GM23338 (cell line): ENCODE data around the gene SMAD3. TPM values are rescaled to one million over a fixed set of nuclear protein-coding genes. Genes with fewer than 3 reads are reported as not detected.

Experiments
- ATAC-seq: fragments of 200-7000 bp; cut with Tn5 transposase; 3 replicates; pipeline ENCODE4 v1.9.1; 2020
- DNase-seq: peaks from one replicate; pipeline ENCODE4 v3.0.0-alpha.2; 2015; ENCODE audit warnings: low spot score
- H2AFZ ChIP-seq: fragments of 200-600 bp; sonication (generic); 2 replicates; pipeline ENCODE4 v1.8.0; 2016; ENCODE audit warnings: antibody characterized with exemption, mild to moderate bottlenecking, moderate library complexity
- H3F3A ChIP-seq: fragments of 200-600 bp; sonication (generic); replicated peaks from 2 replicates; pipeline ENCODE4 v1.8.0; 2017; ENCODE audit warnings: antibody characterized with exemption, mixed run types, low read depth
- H3K27ac ChIP-seq: fragments of 200-600 bp; sonication (generic); 2 replicates; pipeline ENCODE4 v1.6.1; 2016; ENCODE audit warnings: low read depth
- H3K27me3 ChIP-seq: fragments of 200-600 bp; sonication (generic); 2 replicates; pipeline ENCODE4 v1.8.0; 2016; ENCODE audit warnings: mild to moderate bottlenecking, mixed run types, moderate library complexity; ENCODE audit not compliant: insufficient read depth
- H3K36me3 ChIP-seq: fragments of 200-600 bp; sonication (generic); 2 replicates; pipeline ENCODE4 v1.8.0; 2016; ENCODE audit warnings: mild to moderate bottlenecking; ENCODE audit not compliant: insufficient read depth
- H3K4me1 ChIP-seq: fragments of 200-600 bp; sonication (generic); 2 replicates; pipeline ENCODE4 v1.8.0; 2016; ENCODE audit warnings: mild to moderate bottlenecking, moderate library complexity; ENCODE audit not compliant: insufficient read depth
- H3K4me2 ChIP-seq: fragments of 200-600 bp; sonication (generic); 2 replicates; pipeline ENCODE4 v1.7.1; 2017; ENCODE audit warnings: mixed run types
- H3K4me3 ChIP-seq: fragments of 200-600 bp; sonication (generic); 2 replicates; pipeline ENCODE4 v1.6.1; 2016; ENCODE audit warnings: mixed run types
- H3K79me2 ChIP-seq: fragments of 200-600 bp; sonication (generic); replicated peaks from 2 replicates; pipeline ENCODE4 v1.8.0; 2017; ENCODE audit warnings: mild to moderate bottlenecking; ENCODE audit not compliant: insufficient read depth
- H3K9me2 ChIP-seq: fragments of 200-600 bp; sonication (generic); 2 replicates; pipeline ENCODE4 v1.8.0; 2017; ENCODE audit not compliant: insufficient read depth
- H4K20me1 ChIP-seq: fragments of 200-600 bp; sonication (generic); replicated peaks from 2 replicates; pipeline ENCODE4 v1.8.0; 2017; ENCODE audit warnings: mild to moderate bottlenecking; ENCODE audit not compliant: insufficient read depth
- H3K27ac Mint-ChIP-seq: 2 replicates; pipeline ENCODE4 v1.8.0; 2020; ENCODE audit warnings: inconsistent platforms, mild to moderate bottlenecking, moderate library complexity, mixed read lengths
- H3K27me3 Mint-ChIP-seq: 3 replicates; pipeline ENCODE4 v1.8.0; 2022; ENCODE audit warnings: low read depth, mild to moderate bottlenecking, moderate library complexity, mixed read lengths, inconsistent platforms; ENCODE audit not compliant: insufficient read depth, poor library complexity
- H3K36me3 Mint-ChIP-seq: 3 replicates; pipeline ENCODE4 v1.8.0; 2021; ENCODE audit warnings: low read depth, mild to moderate bottlenecking, inconsistent platforms, moderate library complexity, mixed read lengths
- H3K4me1 Mint-ChIP-seq: 3 replicates; pipeline ENCODE4 v1.8.0; 2020; ENCODE audit warnings: mild to moderate bottlenecking, inconsistent platforms, mixed read lengths
- H3K4me3 Mint-ChIP-seq: 3 replicates; pipeline ENCODE4 v1.8.0; 2021; ENCODE audit warnings: moderate library complexity, mild to moderate bottlenecking, inconsistent platforms, mixed read lengths
- H3K9me3 Mint-ChIP-seq: 3 replicates; pipeline ENCODE4 v1.8.0; 2020; ENCODE audit warnings: moderate library complexity, mild to moderate bottlenecking, inconsistent platforms, mixed read lengths
- EZH2phosphoT487 ChIP-seq: fragments of 200-600 bp; sonication (generic); IDR thresholded peaks from one replicate; pipeline ENCODE4 v1.8.1; 2018; ENCODE audit warnings: antibody characterized with exemption; ENCODE audit not compliant: unreplicated experiment
- JUNB ChIP-seq: IDR thresholded peaks from one replicate; pipeline ENCODE4 v1.6.1; 2016; ENCODE audit warnings: antibody characterized with exemption; ENCODE audit not compliant: unreplicated experiment
- NANOG ChIP-seq: IDR thresholded peaks from 2 replicates; pipeline ENCODE4 v1.6.1; 2016; ENCODE audit warnings: antibody characterized with exemption, borderline replicate concordance
- POLR2AphosphoS5 ChIP-seq: IDR thresholded peaks from 2 replicates; pipeline ENCODE4 v1.6.1; 2016; ENCODE audit warnings: antibody characterized with exemption, low read depth
- REST ChIP-seq: IDR thresholded peaks from one replicate; pipeline ENCODE4 v1.6.1; 2018; ENCODE audit warnings: antibody characterized with exemption; ENCODE audit not compliant: unreplicated experiment
- STAT1 ChIP-seq: IDR thresholded peaks from one replicate; pipeline ENCODE4 v1.6.1; 2016; ENCODE audit warnings: antibody characterized with exemption; ENCODE audit not compliant: unreplicated experiment
- ZNF114 ChIP-seq: fragments of 250-450 bp; sonication (Bioruptor Pico); IDR thresholded peaks from 2 replicates; pipeline ENCODE4 v1.5.0; 2020; ENCODE audit warnings: mild to moderate bottlenecking, moderate library complexity
- ZNF331 ChIP-seq: fragments of 250-450 bp; sonication (Bioruptor Pico); IDR thresholded peaks from 2 replicates; pipeline ENCODE4 v1.5.0; 2020; ENCODE audit warnings: low read depth, mild to moderate bottlenecking, moderate library complexity
- polyA plus RNA-seq: library from polyadenylated mRNA; unstranded; fragments of >200 nt; fragmentation: Nextera tagmentation; extraction: Ambion mirVana; gene quantifications from 2 replicates; pipeline ENCODE4 v1.2.1, GENCODE V29; 2016
- total RNA-seq: library from RNA; depleted of rRNA; stranded (reverse); fragments of >200 nt; shearing (Covaris generic); gene quantifications from 2 replicates; pipeline ENCODE4 v1.2.3, GENCODE V29; 2014
- TF ChIP-seq, protein P1 (sequence below): IDR thresholded peaks from 2 replicates; pipeline ENCODE4 v1.6.1; 2016; ENCODE audit warnings: antibody characterized with exemption
- TF ChIP-seq, protein P2 (sequence below): fragments of 250-450 bp; sonication (Bioruptor Pico); IDR thresholded peaks from 2 replicates; pipeline ENCODE4 v1.5.0; 2020; ENCODE audit warnings: mild to moderate bottlenecking, moderate library complexity

The SMAD3 gene
- total and polyA plus RNA-seq, 2 experiments from 2014 or later = 4.9 to 11.6 TPM

DNA sequence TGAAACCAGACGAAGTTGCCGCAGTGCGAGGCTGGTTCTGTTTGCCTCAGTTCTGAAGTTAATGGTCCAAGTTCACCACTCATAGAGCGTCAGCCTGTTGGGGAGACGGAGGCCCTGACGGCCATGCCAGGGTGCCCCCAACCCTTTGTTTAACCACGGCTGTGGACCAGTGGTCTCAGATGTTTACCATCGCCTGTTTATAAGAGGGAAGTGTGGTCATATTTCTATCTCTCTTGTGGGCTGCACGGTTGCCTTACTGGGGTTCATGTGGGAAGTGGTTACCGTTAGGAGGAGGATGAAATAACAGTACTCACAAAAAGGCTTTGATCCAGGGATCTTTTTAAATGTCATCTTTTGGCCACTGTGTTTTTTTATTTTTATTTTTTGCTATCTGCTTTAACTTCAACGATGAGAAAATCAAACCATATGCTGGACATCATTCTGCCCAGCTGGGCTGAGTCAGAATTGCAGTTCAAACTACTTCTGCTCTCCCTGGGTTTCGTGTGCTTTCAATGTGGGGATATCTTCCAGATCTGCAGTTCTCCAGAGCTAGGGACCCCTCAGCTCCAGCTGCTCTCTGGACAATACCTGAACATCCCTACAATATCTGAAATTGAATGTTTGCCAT is 17.8 kb downstream of the SMAD3 start:
- Histone ChIP-seq H3K4me3 (no peak overlapping the region), H3F3A (no peaks in the 10 kb centered on the region), H3K9me2 (no peaks in the 10 kb centered on the region; the same call in 1 of the 2 replicates), H3K27me3 (no peaks in the 10 kb centered on the region), H3K27ac (no peak overlapping the region), H3K4me1 (peaks cover 13% of the 10 kb centered on the region; the same call in 1 of the 2 replicates), H4K20me1 (peaks cover 7% of the 10 kb centered on the region; the same call in 1 of the 2 replicates), H2AFZ (no peak overlapping the region), H3K79me2 (peaks cover 56% of the 10 kb centered on the region), H3K36me3 (no peaks in the 10 kb centered on the region), H3K4me2 (no peak overlapping the region)
- Mint-ChIP-seq H3K9me3 (no peaks in the 10 kb centered on the region), H3K4me1 (peaks cover 31% of the 10 kb centered on the region), H3K36me3 (no peaks in the 10 kb centered on the region; the same call in 2 of the 3 replicates), H3K4me3 (no peak overlapping the region), H3K27me3 (peaks cover 12% of the 10 kb centered on the region), H3K27ac (no peak overlapping the region)
- no peak for DNase-seq
- no peak for ATAC-seq
- no peak for TF ChIP-seq POLR2AphosphoS5
- TF ChIP-seq NANOG = no peak
- TF ChIP-seq EZH2phosphoT487 = no peak

GRCh38 chr15:67084561-67084960 is 19.2 kb downstream of the SMAD3 start:
- H3K27me3 ChIP-seq = no peaks in the 10 kb centered on the region
- no peak overlapping the region for H3K4me3 Mint-ChIP-seq
- no peak overlapping the region for H3K4me3 ChIP-seq
- peaks cover 49% of the 10 kb centered on the region for H3K79me2 ChIP-seq
- 0 out of 2 replicates have a peak overlapping the region, but pooled peaks have one; percentile 36 for H3K27ac ChIP-seq
- peaks cover 13% of the 10 kb centered on the region; the same call in 1 of the 2 replicates for H3K4me1 ChIP-seq
- H3K9me2 ChIP-seq = no peaks in the 10 kb centered on the region; the same call in 1 of the 2 replicates
- H3K4me2 ChIP-seq = no peak overlapping the region
- peaks cover 7% of the 10 kb centered on the region; the same call in 1 of the 2 replicates for H4K20me1 ChIP-seq
- H3K36me3 Mint-ChIP-seq = no peaks in the 10 kb centered on the region; the same call in 2 of the 3 replicates
- no peaks in the 10 kb centered on the region for H3K9me3 Mint-ChIP-seq
- peaks cover 36% of the 10 kb centered on the region for H3K4me1 Mint-ChIP-seq
- H2AFZ ChIP-seq = no peak overlapping the region
- H3F3A ChIP-seq = no peaks in the 10 kb centered on the region
- H3K27me3 Mint-ChIP-seq = peaks cover 12% of the 10 kb centered on the region
- H3K27ac Mint-ChIP-seq = 0 out of 2 replicates have a peak overlapping the region, but pooled peaks have one; percentile 26
- ATAC-seq (no peak), DNase-seq (no peak)
- H3K36me3 ChIP-seq = no peaks in the 10 kb centered on the region
- TF ChIP-seq JUNB = no peak
- no peak for TF ChIP-seq STAT1
- TF ChIP-seq, protein P1, sequence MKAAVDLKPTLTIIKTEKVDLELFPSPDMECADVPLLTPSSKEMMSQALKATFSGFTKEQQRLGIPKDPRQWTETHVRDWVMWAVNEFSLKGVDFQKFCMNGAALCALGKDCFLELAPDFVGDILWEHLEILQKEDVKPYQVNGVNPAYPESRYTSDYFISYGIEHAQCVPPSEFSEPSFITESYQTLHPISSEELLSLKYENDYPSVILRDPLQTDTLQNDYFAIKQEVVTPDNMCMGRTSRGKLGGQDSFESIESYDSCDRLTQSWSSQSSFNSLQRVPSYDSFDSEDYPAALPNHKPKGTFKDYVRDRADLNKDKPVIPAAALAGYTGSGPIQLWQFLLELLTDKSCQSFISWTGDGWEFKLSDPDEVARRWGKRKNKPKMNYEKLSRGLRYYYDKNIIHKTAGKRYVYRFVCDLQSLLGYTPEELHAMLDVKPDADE = no peak
- no peak for TF ChIP-seq ZNF114
- TF ChIP-seq ZNF331 (CRISPR knock-in tag) = no peak
- no peak for TF ChIP-seq EZH2phosphoT487
- TF ChIP-seq REST = no peak
- TF ChIP-seq, protein P2, sequence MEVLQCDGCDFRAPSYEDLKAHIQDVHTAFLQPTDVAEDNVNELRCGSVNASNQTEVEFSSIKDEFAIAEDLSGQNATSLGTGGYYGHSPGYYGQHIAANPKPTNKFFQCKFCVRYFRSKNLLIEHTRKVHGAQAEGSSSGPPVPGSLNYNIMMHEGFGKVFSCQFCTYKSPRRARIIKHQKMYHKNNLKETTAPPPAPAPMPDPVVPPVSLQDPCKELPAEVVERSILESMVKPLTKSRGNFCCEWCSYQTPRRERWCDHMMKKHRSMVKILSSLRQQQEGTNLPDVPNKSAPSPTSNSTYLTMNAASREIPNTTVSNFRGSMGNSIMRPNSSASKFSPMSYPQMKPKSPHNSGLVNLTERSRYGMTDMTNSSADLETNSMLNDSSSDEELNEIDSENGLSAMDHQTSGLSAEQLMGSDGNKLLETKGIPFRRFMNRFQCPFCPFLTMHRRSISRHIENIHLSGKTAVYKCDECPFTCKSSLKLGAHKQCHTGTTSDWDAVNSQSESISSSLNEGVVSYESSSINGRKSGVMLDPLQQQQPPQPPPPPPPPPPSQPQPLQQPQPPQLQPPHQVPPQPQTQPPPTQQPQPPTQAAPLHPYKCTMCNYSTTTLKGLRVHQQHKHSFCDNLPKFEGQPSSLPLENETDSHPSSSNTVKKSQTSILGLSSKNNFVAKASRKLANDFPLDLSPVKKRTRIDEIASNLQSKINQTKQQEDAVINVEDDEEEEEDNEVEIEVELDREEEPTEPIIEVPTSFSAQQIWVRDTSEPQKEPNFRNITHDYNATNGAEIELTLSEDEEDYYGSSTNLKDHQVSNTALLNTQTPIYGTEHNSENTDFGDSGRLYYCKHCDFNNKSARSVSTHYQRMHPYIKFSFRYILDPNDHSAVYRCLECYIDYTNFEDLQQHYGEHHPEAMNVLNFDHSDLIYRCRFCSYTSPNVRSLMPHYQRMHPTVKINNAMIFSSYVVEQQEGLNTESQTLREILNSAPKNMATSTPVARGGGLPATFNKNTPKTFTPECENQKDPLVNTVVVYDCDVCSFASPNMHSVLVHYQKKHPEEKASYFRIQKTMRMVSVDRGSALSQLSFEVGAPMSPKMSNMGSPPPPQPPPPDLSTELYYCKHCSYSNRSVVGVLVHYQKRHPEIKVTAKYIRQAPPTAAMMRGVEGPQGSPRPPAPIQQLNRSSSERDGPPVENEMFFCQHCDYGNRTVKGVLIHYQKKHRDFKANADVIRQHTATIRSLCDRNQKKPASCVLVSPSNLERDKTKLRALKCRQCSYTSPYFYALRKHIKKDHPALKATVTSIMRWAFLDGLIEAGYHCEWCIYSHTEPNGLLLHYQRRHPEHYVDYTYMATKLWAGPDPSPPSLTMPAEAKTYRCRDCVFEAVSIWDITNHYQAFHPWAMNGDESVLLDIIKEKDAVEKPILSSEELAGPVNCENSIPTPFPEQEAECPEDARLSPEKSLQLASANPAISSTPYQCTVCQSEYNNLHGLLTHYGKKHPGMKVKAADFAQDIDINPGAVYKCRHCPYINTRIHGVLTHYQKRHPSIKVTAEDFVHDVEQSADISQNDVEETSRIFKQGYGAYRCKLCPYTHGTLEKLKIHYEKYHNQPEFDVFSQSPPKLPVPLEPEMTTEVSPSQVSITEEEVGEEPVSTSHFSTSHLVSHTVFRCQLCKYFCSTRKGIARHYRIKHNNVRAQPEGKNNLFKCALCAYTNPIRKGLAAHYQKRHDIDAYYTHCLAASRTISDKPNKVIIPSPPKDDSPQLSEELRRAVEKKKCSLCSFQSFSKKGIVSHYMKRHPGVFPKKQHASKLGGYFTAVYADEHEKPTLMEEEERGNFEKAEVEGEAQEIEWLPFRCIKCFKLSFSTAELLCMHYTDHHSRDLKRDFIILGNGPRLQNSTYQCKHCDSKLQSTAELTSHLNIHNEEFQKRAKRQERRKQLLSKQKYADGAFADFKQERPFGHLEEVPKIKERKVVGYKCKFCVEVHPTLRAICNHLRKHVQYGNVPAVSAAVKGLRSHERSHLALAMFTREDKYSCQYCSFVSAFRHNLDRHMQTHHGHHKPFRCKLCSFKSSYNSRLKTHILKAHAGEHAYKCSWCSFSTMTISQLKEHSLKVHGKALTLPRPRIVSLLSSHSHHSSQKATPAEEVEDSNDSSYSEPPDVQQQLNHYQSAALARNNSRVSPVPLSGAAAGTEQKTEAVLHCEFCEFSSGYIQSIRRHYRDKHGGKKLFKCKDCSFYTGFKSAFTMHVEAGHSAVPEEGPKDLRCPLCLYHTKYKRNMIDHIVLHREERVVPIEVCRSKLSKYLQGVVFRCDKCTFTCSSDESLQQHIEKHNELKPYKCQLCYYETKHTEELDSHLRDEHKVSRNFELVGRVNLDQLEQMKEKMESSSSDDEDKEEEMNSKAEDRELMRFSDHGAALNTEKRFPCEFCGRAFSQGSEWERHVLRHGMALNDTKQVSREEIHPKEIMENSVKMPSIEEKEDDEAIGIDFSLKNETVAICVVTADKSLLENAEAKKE (CRISPR knock-in tag) = no peak
- no peak for TF ChIP-seq NANOG
